Esophagus squamous epithelium (tissue), 4 donors: Measurements from ENCODE around the gene CRLF1.

Experiments
- POLR2A ChIP-seq, 4 donors: fragments of 450-650 bp; IDR thresholded peaks; one replicate each; pipeline ENCODE4 v1.6.1; 2017; ENCODE audit warnings: antibody characterized with exemption in 4 of 4, mild to moderate bottlenecking in 4 of 4, moderate library complexity in 3 of 4
- TF ChIP-seq, protein P1 (sequence below), 6 experiments: fragments of 450-650 bp in 4 of 6; fragments of 200-600 bp in 2 of 6; sonication (generic) in 2 of 6; IDR thresholded peaks; one replicate each; pipeline ENCODE4 v1.5.1; 2016 to 2019; ENCODE audit warnings: antibody characterized with exemption in 6 of 6, mild to moderate bottlenecking in 4 of 6, moderate library complexity in 4 of 6

DNA sequence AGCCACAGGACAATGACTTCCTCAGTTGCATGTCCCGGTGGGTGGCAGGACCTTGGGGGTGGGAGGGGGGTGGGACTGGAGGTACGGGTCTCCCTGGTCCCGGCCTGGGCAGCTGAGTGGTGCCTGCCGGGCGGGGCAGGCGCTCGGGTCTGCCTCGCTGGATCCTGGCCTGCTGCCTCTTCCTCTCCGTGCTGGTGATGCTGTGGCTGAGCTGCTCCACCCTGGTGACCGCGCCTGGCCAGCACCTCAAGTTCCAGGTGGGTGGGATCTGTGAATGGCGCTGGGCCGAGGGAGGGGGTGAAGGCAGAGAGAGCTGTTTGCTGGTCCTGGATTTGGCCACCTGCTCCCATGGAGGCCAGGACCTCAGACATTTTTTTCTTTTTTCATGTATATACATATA lies 11.6 kb upstream of the CRLF1 start:
- TF ChIP-seq, protein P1, sequence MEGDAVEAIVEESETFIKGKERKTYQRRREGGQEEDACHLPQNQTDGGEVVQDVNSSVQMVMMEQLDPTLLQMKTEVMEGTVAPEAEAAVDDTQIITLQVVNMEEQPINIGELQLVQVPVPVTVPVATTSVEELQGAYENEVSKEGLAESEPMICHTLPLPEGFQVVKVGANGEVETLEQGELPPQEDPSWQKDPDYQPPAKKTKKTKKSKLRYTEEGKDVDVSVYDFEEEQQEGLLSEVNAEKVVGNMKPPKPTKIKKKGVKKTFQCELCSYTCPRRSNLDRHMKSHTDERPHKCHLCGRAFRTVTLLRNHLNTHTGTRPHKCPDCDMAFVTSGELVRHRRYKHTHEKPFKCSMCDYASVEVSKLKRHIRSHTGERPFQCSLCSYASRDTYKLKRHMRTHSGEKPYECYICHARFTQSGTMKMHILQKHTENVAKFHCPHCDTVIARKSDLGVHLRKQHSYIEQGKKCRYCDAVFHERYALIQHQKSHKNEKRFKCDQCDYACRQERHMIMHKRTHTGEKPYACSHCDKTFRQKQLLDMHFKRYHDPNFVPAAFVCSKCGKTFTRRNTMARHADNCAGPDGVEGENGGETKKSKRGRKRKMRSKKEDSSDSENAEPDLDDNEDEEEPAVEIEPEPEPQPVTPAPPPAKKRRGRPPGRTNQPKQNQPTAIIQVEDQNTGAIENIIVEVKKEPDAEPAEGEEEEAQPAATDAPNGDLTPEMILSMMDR (IDR thresholded peaks at IDR 0.05) = no peak
- TF ChIP-seq POLR2A (IDR thresholded peaks at IDR 0.05) = no peak
